SK-N-MC (cell line): ENCODE data around the gene LIMK2.
A peak's percentile ranks its signal among the peaks of the same experiment; 100 is the strongest.

Experiments used
- DNase-seq: peaks from one replicate; pipeline ENCODE4 v3.0.0-alpha.2; 2011; ENCODE audit warnings: low read depth, low spot score
- H3K27ac ChIP-seq: fragments of 200-600 bp; sonication (generic); 2 replicates; pipeline ENCODE4 v1.5.1; 2016; ENCODE audit warnings: mixed run types
- H3K36me3 ChIP-seq: fragments of 200-600 bp; sonication (generic); 2 replicates; pipeline ENCODE4 v1.6.1; 2017; ENCODE audit warnings: antibody characterized with exemption, low read length, mixed read lengths; ENCODE audit not compliant: insufficient read depth
- H3K4me3 ChIP-seq: fragments of 200-600 bp; sonication (generic); 2 replicates; pipeline ENCODE4 v1.5.1; 2016
- H3K9ac ChIP-seq: fragments of 200-600 bp; sonication (generic); 2 replicates; pipeline ENCODE4 v1.8.0; 2017; ENCODE audit warnings: mixed run types, mixed read lengths; ENCODE audit not compliant: insufficient read length
- H3K9me3 ChIP-seq: fragments of 200-600 bp; sonication (generic); 2 replicates; pipeline ENCODE4 v1.6.1; 2017; ENCODE audit warnings: low read depth, mild to moderate bottlenecking, antibody characterized with exemption, low read length, moderate library complexity, mixed read lengths
- EZH2 ChIP-seq: fragments of 200-600 bp; sonication (generic); IDR thresholded peaks from one replicate; pipeline ENCODE4 v1.6.1; 2017; ENCODE audit warnings: antibody characterized with exemption
- FOXP2 ChIP-seq: optimal IDR thresholded peaks from 2 replicates; pipeline ENCODE3; 2011; ENCODE audit warnings: mild to moderate bottlenecking, moderate library complexity; ENCODE audit not compliant: insufficient read depth; ENCODE audit errors: extremely low read length, control extremely low read depth
- POLR2AphosphoS5 ChIP-seq: IDR thresholded peaks from 2 replicates; pipeline ENCODE4 v1.6.1; 2012; ENCODE audit warnings: mild to moderate bottlenecking, low read depth, low read length, borderline replicate concordance

The LIMK2 gene

DNA sequence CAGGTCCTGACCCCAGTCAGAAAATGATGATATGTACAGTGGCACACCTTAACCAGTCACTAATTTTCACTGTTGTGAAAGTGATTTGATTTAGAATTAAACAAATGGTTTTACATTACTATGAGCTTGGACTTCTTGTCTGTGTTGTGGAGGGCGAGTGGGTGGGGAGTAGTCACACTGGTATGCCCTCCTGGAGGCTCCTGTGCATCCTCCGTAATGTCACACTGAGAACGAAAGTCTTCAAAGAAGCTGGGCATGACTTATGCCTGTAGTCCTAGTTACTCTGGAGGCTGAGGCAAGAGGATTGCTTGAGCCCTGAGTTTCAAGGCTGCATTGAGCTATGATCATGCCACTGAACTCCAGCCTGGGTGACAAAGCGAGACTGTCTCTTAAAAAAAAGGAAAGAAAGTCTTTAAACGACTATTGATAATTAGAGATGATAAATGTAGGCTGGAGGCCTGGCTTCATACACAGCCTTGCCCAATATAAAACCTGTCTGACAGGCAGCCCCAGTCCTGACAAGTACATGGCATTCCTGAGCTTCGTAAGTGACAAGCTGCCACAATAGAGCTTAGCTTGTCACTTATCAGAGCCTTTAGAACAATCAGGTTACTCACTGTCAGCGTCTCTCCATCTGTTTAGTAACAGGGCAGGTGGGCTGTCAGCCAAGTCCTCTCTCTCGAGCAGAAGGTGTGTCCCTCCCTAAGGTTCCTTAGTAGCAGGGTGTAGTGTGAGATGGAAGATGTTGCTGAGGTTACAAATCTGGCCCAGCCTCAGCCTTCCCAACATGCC lies 5.0 kb upstream of the LIMK2 start:
- Histone ChIP-seq H3K9ac (no peak overlapping the region), H3K27ac (no peak overlapping the region), H3K4me3 (no peak overlapping the region), H3K36me3 (no peaks in the 10 kb centered on the region; the same call in 1 of the 2 replicates), H3K9me3 (no peaks in the 10 kb centered on the region)
- no peak for DNase-seq
- TF ChIP-seq POLR2AphosphoS5 (no peak), EZH2 (no peak), FOXP2 (no peak)

DNA sequence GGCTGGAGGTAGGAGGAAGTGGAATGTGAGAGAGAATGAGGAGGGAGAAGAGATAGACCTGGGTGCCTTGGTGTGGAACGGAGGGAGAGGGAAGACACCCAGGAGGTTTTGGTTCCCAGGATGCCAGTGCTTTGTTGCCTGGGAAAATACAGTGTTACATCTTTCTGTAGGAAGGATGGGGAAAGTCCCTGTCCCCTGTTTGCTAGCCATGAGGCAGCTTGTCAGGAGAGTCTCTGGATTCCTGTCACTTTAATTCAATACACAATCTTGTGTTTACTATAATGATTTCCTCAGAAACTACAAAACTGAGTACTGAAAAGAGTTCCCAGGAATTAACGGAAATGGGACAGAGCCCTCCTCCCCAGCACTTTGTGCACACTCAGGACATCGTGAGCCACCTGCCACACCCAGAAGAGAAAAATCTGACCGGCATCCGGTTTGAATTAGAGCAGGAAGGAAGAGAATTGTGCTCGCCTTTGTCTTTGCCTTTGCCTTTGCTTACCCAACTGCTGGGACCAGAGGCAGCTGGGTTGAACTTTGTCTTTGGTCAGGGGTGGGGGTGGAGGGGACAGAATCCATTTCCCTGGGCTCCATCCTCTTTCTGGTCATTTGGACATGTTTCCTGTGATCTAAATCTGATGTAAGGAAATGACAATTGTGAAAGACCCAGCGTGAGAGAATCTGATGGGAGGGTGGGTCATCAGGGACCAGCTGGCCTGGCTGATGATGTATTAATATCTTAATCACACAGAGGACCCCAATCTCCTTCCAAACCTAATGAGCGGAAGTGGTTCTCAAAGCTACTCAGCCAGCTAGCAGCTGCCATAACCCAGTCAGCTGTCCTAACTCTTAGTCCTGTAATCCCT lies 1.3 kb upstream of the LIMK2 start:
- H3K9ac ChIP-seq, result no peak overlapping the region
- no peak overlapping the region for H3K27ac ChIP-seq
- no peaks in the 10 kb centered on the region for H3K9me3 ChIP-seq
- TF ChIP-seq FOXP2 (no peak), POLR2AphosphoS5 (no peak), EZH2 (no peak)
- no peaks in the 10 kb centered on the region for H3K36me3 ChIP-seq
- H3K4me3 ChIP-seq, result no peak overlapping the region
- no peak for DNase-seq

DNA sequence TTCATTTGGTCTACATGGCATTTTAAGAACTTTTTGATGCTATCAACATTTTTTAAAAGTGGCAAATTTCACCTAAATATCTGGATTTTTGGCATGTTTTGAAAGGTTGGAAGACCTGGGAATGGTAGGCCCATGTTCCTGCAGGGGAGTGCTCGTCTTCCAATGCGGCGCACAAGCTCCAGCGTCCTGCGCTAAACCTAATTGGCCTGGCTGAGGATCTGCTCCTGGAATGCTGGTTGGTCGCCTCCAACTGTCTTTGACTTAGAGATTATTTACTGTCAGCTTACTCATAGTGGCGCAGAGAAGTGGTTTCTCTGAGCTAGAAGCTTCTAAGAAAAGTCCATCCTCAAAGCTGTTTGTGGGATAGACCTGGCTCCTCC lies 626 bp upstream of the LIMK2 start:
- Histone ChIP-seq H3K36me3 (no peaks in the 10 kb centered on the region), H3K9me3 (no peaks in the 10 kb centered on the region), H3K27ac (no peak overlapping the region), H3K4me3 (peak overlapping the region; percentile 92), H3K9ac (no peak overlapping the region)
- TF ChIP-seq FOXP2 (no peak), POLR2AphosphoS5 (no peak), EZH2 (no peak)
- no peak for DNase-seq

DNA sequence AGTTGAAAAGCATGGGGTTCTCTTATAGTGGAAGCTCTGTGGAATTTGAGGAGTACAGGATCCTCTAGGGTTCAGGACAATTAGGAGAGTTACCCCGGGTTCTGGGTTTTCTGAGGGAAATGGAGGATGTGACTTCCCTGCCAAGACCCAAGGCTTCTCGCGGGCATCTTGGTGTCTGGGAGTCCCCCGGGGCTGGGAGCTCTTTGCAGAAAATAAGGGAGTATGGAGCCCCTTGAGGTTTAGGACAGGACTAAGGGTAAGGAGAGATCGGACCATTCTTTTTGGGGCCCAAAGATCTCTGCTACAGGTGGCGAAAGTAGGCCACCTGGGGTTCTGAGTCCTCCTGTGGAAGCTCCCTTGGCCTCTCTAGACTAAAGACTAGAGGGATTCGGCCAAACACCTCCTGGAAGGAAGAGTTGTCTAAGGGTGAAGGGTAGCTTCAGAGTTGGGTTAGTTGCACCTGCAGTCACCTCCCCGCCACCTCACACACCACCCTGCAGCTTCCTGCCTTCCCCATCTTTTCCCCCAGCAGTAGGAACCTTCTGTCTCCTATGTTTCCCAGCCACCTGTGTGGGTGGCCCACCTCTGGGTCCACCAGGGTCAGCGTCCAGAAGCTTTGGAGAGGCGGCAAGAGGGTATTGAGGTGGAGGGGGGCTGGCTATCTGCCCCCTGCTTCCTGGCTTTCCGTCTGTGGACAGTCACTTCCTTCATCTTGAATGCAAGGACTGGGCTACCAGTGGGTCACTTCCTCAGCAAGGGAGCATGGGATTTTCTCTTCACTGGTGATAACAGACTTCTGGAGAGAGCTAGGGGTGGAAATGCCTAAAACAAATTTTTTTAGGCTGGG lies 908 bp downstream of the LIMK2 start:
- no peak for DNase-seq
- H3K9me3 ChIP-seq, result no peaks in the 10 kb centered on the region
- H3K36me3 ChIP-seq, result no peaks in the 10 kb centered on the region
- TF ChIP-seq POLR2AphosphoS5 (no peak), EZH2 (no peak)
- no peak overlapping the region for H3K27ac ChIP-seq
- H3K9ac ChIP-seq, result peak overlapping the region; percentile 69
- peak overlapping the region; percentile 92 for H3K4me3 ChIP-seq

DNA sequence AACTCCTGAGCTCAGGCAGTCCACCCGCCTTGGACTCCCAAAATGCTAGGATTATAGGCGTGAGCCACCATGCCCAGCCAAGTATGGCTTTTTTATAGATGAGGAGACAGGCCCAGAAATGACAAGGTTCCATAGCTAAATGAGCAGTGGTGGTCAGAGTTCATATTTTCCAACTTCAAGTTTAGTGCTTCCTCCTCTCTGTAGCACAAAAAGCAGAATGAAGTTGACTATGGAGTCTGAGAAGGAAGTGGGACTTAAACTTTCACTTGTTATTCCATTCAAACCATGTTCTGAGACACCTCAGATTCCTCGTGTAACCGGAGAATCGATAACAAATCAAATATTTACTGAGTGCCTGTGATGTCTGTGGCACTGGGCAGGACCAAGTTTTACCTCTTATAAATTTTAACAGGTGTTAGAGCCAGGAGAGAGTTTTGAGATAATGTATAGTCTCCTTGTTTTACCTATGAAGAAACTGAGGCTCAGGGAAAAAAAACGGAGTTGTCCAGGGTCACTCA lies 3.0 kb downstream of the LIMK2 start:
- no peak for DNase-seq
- TF ChIP-seq POLR2AphosphoS5 (no peak), FOXP2 (no peak)
- H3K36me3 ChIP-seq, result no peaks in the 10 kb centered on the region
- no peaks in the 10 kb centered on the region for H3K9me3 ChIP-seq
- H3K27ac ChIP-seq, result no peak overlapping the region
- H3K4me3 ChIP-seq, result no peak overlapping the region
- H3K9ac ChIP-seq, result no peak overlapping the region

DNA sequence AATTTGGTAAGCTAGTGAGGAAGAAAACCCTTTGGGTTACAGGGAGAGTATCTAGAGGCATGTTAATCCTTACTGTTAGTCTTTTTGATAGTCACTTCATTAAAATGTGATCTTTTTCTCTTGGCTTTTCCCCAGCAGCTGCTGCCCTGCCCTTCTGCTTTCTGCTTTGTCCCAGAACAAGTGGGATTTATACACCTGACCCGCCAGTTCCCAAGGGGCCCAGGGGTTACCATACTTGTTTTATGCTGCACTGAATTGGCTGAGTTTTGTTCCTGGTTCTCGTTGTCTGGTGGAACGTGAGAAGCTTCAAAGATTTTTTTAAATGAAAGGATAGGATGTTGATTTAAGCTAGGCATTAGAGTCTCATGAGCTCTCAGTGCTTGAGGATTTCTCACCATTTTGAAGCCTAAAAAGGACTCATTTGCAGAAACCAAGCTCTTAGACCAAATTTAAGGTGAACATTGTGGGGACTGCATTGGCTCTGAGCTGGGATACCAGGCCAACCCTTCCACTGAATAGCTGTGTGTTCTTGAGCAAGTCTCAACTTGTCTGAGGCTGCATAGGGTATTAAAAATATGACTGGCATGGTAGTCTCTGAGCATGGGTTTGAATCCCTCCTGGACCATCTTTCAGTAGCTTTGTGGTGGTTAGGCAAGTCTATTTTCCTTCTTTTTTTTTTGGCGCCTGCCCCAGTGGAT lies 6.6 kb downstream of the LIMK2 start:
- Histone ChIP-seq H3K36me3 (no peaks in the 10 kb centered on the region), H3K27ac (no peak overlapping the region), H3K9me3 (no peaks in the 10 kb centered on the region), H3K9ac (no peak overlapping the region), H3K4me3 (no peak overlapping the region)
- no peak for DNase-seq
- no peak for TF ChIP-seq EZH2
- TF ChIP-seq FOXP2, result no peak
- TF ChIP-seq POLR2AphosphoS5, result no peak

DNA sequence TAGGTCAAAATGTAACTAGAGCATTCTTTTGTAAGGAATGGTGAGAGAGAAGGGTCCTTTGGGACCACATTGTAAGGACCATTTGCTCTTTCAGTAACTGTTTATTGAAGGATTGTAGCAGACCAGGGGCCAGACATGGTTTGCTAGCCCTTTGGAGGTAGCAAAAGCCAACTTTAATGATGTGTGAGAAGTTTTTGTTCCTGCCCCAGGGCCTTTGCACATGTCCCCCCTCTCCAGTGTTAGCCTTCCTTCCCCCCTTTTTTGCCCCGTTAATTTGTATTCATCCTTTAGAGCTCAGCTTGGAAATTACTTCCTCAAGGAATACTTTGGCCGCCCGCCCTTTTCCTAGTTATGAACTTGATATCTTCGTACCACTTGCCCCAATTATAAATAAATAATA lies 9.0 kb downstream of the LIMK2 start:
- Histone ChIP-seq H3K9ac (no peak overlapping the region), H3K27ac (no peak overlapping the region), H3K36me3 (no peaks in the 10 kb centered on the region), H3K4me3 (no peak overlapping the region), H3K9me3 (no peaks in the 10 kb centered on the region)
- TF ChIP-seq FOXP2, result no peak
- no peak for TF ChIP-seq EZH2
- no peak for TF ChIP-seq POLR2AphosphoS5
- no peak for DNase-seq
